GM23248 (cell line): ENCODE results near the gene L3MBTL4. TPM values are rescaled to one million over a fixed set of nuclear protein-coding genes. Genes with fewer than 3 reads are reported as not detected.

Source experiments
- DNase-seq: peaks from one replicate; pipeline ENCODE4 v3.0.0-alpha.2; 2015
- H2AFZ ChIP-seq: fragments of 200-600 bp; sonication (generic); 2 replicates; pipeline ENCODE4 v1.6.1; 2016; ENCODE audit warnings: antibody characterized with exemption
- H3F3A ChIP-seq: fragments of 200-600 bp; sonication (generic); 2 replicates; pipeline ENCODE4 v1.6.1; 2016; ENCODE audit warnings: mild to moderate bottlenecking, antibody characterized with exemption, mixed run types; ENCODE audit not compliant: insufficient read depth
- H3K27ac ChIP-seq: fragments of 200-600 bp; sonication (generic); 2 replicates; pipeline ENCODE4 v1.5.1; 2016; ENCODE audit warnings: mild to moderate bottlenecking
- H3K27me3 ChIP-seq: fragments of 200-600 bp; sonication (generic); replicated peaks from 2 replicates; pipeline ENCODE4 v1.6.1; 2016; ENCODE audit warnings: mild to moderate bottlenecking; ENCODE audit not compliant: insufficient read depth
- H3K36me3 ChIP-seq: fragments of 200-600 bp; sonication (generic); 2 replicates; pipeline ENCODE4 v1.6.1; 2016; ENCODE audit warnings: low read depth, mild to moderate bottlenecking
- H3K4me1 ChIP-seq: fragments of 200-600 bp; sonication (generic); 2 replicates; pipeline ENCODE4 v1.6.1; 2016; ENCODE audit warnings: mild to moderate bottlenecking; ENCODE audit not compliant: insufficient read depth
- H3K4me2 ChIP-seq: fragments of 200-600 bp; sonication (generic); one replicate; pipeline ENCODE4 v1.6.1; 2016; ENCODE audit warnings: mild to moderate bottlenecking; ENCODE audit not compliant: unreplicated experiment
- H3K4me3 ChIP-seq: fragments of 200-600 bp; sonication (generic); 2 replicates; pipeline ENCODE4 v1.5.1; 2016; ENCODE audit warnings: mild to moderate bottlenecking
- H3K79me2 ChIP-seq: fragments of 200-600 bp; sonication (generic); 2 replicates; pipeline ENCODE4 v1.6.1; 2016; ENCODE audit warnings: mild to moderate bottlenecking; ENCODE audit not compliant: insufficient read depth
- H3K9ac ChIP-seq: fragments of 200-600 bp; sonication (generic); 2 replicates; pipeline ENCODE4 v1.6.1; 2016; ENCODE audit warnings: mild to moderate bottlenecking
- H3K9me2 ChIP-seq: fragments of 200-600 bp; sonication (generic); 2 replicates; pipeline ENCODE4 v1.6.1; 2016; ENCODE audit warnings: mixed run types, mild to moderate bottlenecking, moderate library complexity; ENCODE audit not compliant: insufficient read depth
- H3K9me3 ChIP-seq: fragments of 200-600 bp; sonication (generic); one replicate; pipeline ENCODE4 v1.6.1; 2017; ENCODE audit warnings: low read depth
- H4K20me1 ChIP-seq: fragments of 200-600 bp; sonication (generic); 2 replicates; pipeline ENCODE4 v1.6.0; 2016; ENCODE audit not compliant: insufficient read depth
- EZH2 ChIP-seq: fragments of 200-600 bp; sonication (generic); IDR thresholded peaks from 2 replicates; pipeline ENCODE4 v1.6.1; 2018; ENCODE audit warnings: antibody characterized with exemption, mild to moderate bottlenecking; ENCODE audit not compliant: insufficient read depth, poor library complexity, severe bottlenecking
- EZH2phosphoT487 ChIP-seq: fragments of 200-600 bp; sonication (generic); IDR thresholded peaks from 2 replicates; pipeline ENCODE4 v1.6.1; 2018; ENCODE audit warnings: antibody characterized with exemption, moderate library complexity, mild to moderate bottlenecking, low read depth; ENCODE audit not compliant: insufficient read depth
- WGBS, 2 experiments: methylation state at CpG; one replicate each; pipeline ENCODE4 v1.1.6; 2015 to 2017; ENCODE audit warnings: low lambda C conversion rate in 2 of 2, low coverage in 1 of 2; ENCODE audit errors: missing lambda C conversion rate in 2 of 2; 5-methylcytosine and 5-hydroxymethylcytosine counted together
- in situ Hi-C: fragments of 300-500 bp; cut with MboI; formaldehyde crosslinking; loops from 2 replicates; pipeline ENCODE4 v1.15.0; 2020
- polyA plus RNA-seq: library from polyadenylated mRNA; unstranded; fragments of >200 nt; fragmentation: Nextera tagmentation; extraction: Ambion mirVana; gene quantifications from 2 replicates; pipeline ENCODE4 v1.2.1, GENCODE V29; 2016
- total RNA-seq: library from RNA; depleted of rRNA; stranded (reverse); fragments of >200 nt; shearing (Covaris generic); gene quantifications from 2 replicates; pipeline ENCODE4 v1.2.3, GENCODE V29; 2014

The L3MBTL4 gene
- total and polyA plus RNA-seq, 2 experiments from 2014 or later, result not detected

DNA sequence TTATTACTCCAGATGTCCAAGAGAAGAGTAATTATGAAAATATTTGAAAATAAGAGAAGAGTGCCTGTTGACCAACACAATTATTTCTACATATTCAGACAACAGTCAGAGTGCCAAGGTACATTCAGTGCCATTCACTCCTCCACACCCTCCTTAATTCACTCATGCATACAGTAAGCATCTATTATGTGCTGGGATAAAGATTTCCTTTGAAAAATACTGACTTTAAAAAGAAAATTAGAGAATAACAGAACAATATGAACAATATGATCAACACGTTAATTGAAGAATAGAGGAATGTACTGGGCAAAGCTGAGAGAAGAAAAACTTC, 203.6 kb downstream of the L3MBTL4 start:
- WGBS, 2 experiments, result 69 to 73% methylated on average over 1 of the region's 1 CpG
- Histone ChIP-seq H3K4me1 (no peaks in the 10 kb centered on the region), H3K27me3 (no peaks in the 10 kb centered on the region; the same call in 1 of the 2 replicates), H3K9me2 (no peaks in the 10 kb centered on the region), H3K36me3 (no peaks in the 10 kb centered on the region), H3K4me2 (no peak overlapping the region), H3K27ac (no peak overlapping the region), H3K9me3 (no peaks in the 10 kb centered on the region), H3K4me3 (no peak overlapping the region), H3K9ac (no peak overlapping the region), H3F3A (no peaks in the 10 kb centered on the region), H3K79me2 (no peaks in the 10 kb centered on the region), H4K20me1 (no peaks in the 10 kb centered on the region), H2AFZ (no peak overlapping the region)
- DNase-seq, result no peak
- no peak for TF ChIP-seq EZH2
- TF ChIP-seq EZH2phosphoT487, result no peak
- in situ Hi-C loops, result loop anchor here (10.0 kb wide), 1 partner anchor 326 kb away; no protein-coding TSS in a partner anchor

DNA sequence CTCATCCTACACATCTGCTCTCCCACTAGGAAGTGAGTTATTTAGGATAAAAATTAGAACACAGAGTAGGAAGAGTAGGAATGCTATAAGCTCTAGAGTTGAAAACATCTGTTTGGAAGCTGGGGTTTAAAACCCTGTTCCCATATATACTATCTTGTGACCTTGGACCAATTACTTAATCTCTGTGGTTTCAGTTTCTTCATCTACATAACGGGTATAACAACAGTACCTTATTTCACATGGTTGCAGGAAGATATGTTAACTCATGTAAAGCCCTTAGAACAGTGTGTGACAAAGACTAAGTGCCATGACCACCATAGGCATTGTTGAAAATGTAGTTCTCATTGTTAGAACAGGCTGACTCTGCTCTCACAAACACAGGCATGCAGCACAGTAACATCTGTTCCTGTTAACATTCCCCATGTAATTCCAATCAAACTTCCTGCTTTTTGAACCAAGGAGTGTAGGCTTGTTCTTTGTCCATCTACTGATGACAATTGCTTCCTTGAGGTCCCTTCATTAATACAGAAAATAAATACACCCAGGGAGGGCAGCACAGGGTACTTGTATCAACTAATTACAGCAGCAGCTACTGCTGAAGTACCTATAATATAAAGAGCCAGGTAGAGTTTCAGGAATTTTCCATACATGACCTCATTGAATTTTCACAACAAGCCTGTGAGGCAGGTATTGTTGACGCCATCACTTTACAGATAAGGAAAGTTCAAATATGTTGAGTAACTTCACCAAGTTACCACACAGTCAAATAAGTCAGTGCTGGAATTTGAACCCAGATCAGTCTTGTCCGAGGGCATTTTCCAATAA, 204.2 kb downstream of the L3MBTL4 start:
- Histone ChIP-seq H3K27me3 (no peaks in the 10 kb centered on the region; the same call in 1 of the 2 replicates), H3K9ac (no peak overlapping the region), H3K4me3 (no peak overlapping the region), H4K20me1 (no peaks in the 10 kb centered on the region), H3K4me1 (peaks cover 6% of the 10 kb centered on the region; the same call in 1 of the 2 replicates), H3K27ac (no peak overlapping the region), H3K79me2 (no peaks in the 10 kb centered on the region), H3K9me2 (no peaks in the 10 kb centered on the region), H2AFZ (no peak overlapping the region), H3K4me2 (no peak overlapping the region), H3K36me3 (no peaks in the 10 kb centered on the region), H3K9me3 (no peaks in the 10 kb centered on the region), H3F3A (no peaks in the 10 kb centered on the region; the same call in 1 of the 2 replicates)
- TF ChIP-seq EZH2, result no peak
- TF ChIP-seq EZH2phosphoT487, result no peak
- in situ Hi-C loops, result loop anchor here (10.0 kb wide), 1 partner anchor 326 kb away; no protein-coding TSS in a partner anchor
- WGBS, 2 experiments, result 28 to 38% methylated on average over 3 of the region's 3 CpGs
- no peak for DNase-seq

DNA sequence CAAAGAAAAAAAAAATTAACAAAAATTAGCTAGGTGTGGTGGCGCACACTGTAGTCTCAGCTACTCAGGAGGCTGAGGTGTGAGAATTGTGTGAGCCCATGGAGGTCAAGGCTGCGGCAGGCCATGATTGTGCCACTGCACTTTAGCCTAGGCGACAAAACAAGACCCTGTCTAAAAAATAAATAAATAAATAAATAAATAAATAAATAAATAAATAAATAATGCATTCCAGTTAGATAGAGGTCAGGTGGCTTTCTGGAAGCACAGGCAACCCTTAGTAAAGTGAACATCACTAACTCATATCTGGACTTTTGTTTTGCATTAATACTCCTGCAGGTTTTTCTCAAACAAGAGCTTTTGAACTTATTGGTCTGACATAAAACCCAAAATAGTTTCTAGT, 206.8 kb downstream of the L3MBTL4 start:
- 79 to 91% methylated on average over 3 of the region's 3 CpGs for WGBS, 2 experiments
- Histone ChIP-seq H3K9me2 (no peaks in the 10 kb centered on the region), H3K4me2 (no peak overlapping the region), H3K36me3 (no peaks in the 10 kb centered on the region), H3K9me3 (no peaks in the 10 kb centered on the region), H3K9ac (no peak overlapping the region), H3F3A (no peaks in the 10 kb centered on the region; the same call in 1 of the 2 replicates), H3K4me1 (peaks cover 8% of the 10 kb centered on the region; the same call in 1 of the 2 replicates), H4K20me1 (no peaks in the 10 kb centered on the region), H3K4me3 (no peak overlapping the region), H2AFZ (no peak overlapping the region), H3K27me3 (no peaks in the 10 kb centered on the region), H3K79me2 (no peaks in the 10 kb centered on the region), H3K27ac (no peak overlapping the region)
- DNase-seq, result no peak
- in situ Hi-C loops, result no loop called here
- no peak for TF ChIP-seq EZH2
- TF ChIP-seq EZH2phosphoT487, result no peak

- 77 to 82% methylated on average over 2 of the region's 2 CpGs for WGBS, 2 experiments
Observed at GRCh38 chr18:6207116-6207515, 207.6 kb downstream of the L3MBTL4 start.

More at GRCh38 chr18:6207116-6207515, 207.6 kb downstream of the L3MBTL4 start:
- Histone ChIP-seq H3K9me3 (no peaks in the 10 kb centered on the region), H3F3A (no peaks in the 10 kb centered on the region; the same call in 1 of the 2 replicates), H3K4me3 (no peak overlapping the region), H3K27ac (no peak overlapping the region), H3K4me1 (peaks cover 8% of the 10 kb centered on the region; the same call in 1 of the 2 replicates), H4K20me1 (no peaks in the 10 kb centered on the region), H3K9me2 (no peaks in the 10 kb centered on the region), H3K36me3 (no peaks in the 10 kb centered on the region), H3K27me3 (no peaks in the 10 kb centered on the region), H2AFZ (no peak overlapping the region), H3K4me2 (no peak overlapping the region), H3K79me2 (no peaks in the 10 kb centered on the region), H3K9ac (no peak overlapping the region)
- no peak for TF ChIP-seq EZH2phosphoT487
- TF ChIP-seq EZH2, result no peak
- DNase-seq, result no peak
- in situ Hi-C loops, result no loop called here
